ENCODE measurements around the gene EEF1G. TPM values are rescaled to one million over a fixed set of nuclear protein-coding genes. Genes with fewer than 3 reads are reported as not detected.
"Not testable (repeated sequence)": the region's sequence is repeated elsewhere in the genome, so short reads cannot be mapped to it uniquely, and the experiment has no call there.

EEF1G gene
- total RNA-seq, 1 donor from 2014 or later: 928 TPM

DNA sequence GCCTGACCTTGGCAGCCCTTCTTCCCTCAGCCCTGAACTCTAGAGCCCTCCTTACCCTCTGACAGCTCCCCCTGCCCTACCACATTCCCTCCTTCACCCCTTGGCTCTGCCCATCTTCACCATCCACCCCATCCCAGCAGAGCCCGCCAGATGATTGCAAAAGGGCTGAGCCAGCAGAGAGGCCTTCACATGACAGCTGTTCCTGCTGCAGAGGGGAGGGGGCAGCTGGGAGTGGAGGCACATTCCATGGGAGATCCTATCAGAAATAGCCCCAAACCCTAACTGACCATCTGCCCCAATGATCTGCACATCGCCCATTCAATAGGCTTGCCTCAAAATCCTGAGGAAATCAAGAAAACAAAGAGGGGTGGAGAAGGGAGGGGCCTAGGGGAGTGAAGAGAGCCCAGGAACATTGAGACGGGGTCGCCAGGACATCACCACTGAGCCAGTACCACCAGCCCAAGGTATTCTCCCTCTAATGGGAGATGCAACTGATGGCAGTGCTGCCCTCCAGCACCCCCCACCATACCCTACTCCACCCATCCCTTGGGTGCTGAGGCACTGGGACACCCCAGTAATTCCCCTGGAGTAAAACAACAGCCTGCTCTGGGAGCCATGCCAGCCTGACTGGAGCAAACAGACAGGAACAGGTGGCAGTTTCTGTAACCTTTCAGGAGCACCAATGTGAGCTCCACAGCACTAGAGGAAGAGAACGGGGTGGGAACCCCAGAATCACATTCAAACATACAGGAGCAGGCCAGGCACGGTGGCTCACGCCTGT is 19.1 kb downstream of the EEF1G start:
- H3K36me3 Mint-ChIP-seq (ENCODE audit: unreplicated experiment): peaks cover under 1% of the 10 kb centered on the region
- H3K27me3 Mint-ChIP-seq (ENCODE audit: unreplicated experiment): peaks cover 5% of the 10 kb centered on the region
- no peaks in the 10 kb centered on the region for H3K9me3 Mint-ChIP-seq (ENCODE audit: unreplicated experiment)
- H3K4me1 Mint-ChIP-seq (ENCODE audit: low read depth, unreplicated experiment): peaks cover 31% of the 10 kb centered on the region
- DNase-seq: no peak
- H3K27ac Mint-ChIP-seq (ENCODE audit: unreplicated experiment): peak overlapping the region; percentile 40
- no peak overlapping the region for H3K4me3 Mint-ChIP-seq (ENCODE audit: unreplicated experiment)
- TF ChIP-seq, protein P1, sequence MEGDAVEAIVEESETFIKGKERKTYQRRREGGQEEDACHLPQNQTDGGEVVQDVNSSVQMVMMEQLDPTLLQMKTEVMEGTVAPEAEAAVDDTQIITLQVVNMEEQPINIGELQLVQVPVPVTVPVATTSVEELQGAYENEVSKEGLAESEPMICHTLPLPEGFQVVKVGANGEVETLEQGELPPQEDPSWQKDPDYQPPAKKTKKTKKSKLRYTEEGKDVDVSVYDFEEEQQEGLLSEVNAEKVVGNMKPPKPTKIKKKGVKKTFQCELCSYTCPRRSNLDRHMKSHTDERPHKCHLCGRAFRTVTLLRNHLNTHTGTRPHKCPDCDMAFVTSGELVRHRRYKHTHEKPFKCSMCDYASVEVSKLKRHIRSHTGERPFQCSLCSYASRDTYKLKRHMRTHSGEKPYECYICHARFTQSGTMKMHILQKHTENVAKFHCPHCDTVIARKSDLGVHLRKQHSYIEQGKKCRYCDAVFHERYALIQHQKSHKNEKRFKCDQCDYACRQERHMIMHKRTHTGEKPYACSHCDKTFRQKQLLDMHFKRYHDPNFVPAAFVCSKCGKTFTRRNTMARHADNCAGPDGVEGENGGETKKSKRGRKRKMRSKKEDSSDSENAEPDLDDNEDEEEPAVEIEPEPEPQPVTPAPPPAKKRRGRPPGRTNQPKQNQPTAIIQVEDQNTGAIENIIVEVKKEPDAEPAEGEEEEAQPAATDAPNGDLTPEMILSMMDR (IDR thresholded peaks at IDR 0.05; ENCODE audit: partially characterized antibody, unreplicated experiment): no peak

DNA sequence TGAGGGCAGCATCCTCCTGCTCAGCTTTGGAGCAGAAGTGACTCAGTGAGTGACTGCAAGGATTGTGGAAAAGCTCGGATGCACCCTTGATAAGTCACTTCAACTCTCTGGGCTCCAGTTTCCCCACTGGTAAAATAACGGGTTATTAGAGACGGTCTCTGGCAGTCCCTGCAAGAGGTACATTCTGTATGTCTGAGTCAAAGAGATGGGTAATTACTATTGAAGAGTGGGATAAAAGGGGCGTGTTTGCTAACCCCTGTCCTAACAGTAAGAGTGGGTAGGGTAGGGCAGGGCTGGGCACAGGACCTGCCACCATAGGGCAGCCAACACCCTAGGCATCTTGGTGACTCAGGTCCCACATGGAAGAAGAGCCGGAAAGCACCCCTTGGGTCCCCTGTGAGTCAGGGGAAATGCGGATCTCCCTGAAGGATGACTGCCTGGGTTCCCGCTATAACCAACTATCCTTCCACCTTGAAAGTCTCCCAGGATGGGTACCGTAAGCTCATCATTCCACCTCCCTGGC is 19.8 kb downstream of the EEF1G start:
- TF ChIP-seq, protein P1 (IDR thresholded peaks at IDR 0.05; ENCODE audit: partially characterized antibody, unreplicated experiment): no peak
- peaks cover 5% of the 10 kb centered on the region for H3K27me3 Mint-ChIP-seq (ENCODE audit: unreplicated experiment)

DNA sequence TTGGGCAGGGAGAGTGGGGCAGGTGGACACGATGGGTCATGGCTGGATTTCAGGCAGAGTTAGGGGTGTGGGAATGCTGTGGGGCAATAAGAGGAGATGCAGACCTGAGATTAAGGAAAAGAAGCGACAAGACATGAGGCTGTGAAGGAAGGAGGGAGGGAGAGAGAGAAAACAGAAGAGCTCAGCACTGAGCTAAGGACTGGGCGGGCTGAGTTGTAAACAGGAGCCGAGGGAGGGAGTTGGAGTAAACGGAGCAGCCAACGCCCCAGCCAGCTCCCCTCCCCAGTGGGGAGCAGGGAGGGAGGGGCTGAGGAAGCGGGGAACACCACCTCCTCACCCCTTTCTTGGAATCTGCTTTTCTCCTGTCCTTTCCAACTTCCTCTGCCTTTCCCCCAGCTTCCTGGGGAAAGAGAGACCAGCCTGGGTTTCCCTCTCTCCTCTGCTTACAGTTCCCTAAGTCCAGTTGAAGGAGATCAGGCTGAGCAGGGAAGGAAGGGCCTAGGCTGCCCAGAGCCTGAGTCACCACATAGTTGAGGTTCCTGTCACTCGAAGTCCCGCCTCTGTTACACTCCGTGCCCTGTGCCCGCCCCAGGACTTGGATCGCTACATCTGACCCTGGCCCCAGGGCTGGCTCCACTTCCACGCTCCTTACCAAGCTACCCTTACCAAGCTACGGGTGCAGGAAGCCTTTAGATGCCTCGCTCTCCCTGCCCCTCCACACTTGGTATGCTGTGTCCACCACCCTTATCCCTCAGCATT is 20.4 kb downstream of the EEF1G start:
- peak overlapping the region; percentile 26 for H3K4me3 Mint-ChIP-seq (ENCODE audit: unreplicated experiment)
- peaks cover 31% of the 10 kb centered on the region for H3K4me1 Mint-ChIP-seq (ENCODE audit: low read depth, unreplicated experiment)
- TF ChIP-seq, protein P1 (IDR thresholded peaks at IDR 0.05; ENCODE audit: partially characterized antibody, unreplicated experiment): no peak
- peaks cover 8% of the 10 kb centered on the region for H3K27me3 Mint-ChIP-seq (ENCODE audit: unreplicated experiment)
- DNase-seq: no peak
- no peaks in the 10 kb centered on the region for H3K9me3 Mint-ChIP-seq (ENCODE audit: unreplicated experiment)
- H3K36me3 Mint-ChIP-seq (ENCODE audit: unreplicated experiment): no peaks in the 10 kb centered on the region
- peak overlapping the region; percentile 59 for H3K27ac Mint-ChIP-seq (ENCODE audit: unreplicated experiment)

More for the DNA sequence above, 19.8 kb downstream of the EEF1G start:
- H3K4me3 Mint-ChIP-seq (ENCODE audit: unreplicated experiment): peak overlapping the region; percentile 11
- peaks cover 31% of the 10 kb centered on the region for H3K4me1 Mint-ChIP-seq (ENCODE audit: low read depth, unreplicated experiment)
- no peak for DNase-seq
- H3K9me3 Mint-ChIP-seq (ENCODE audit: unreplicated experiment): no peaks in the 10 kb centered on the region
- H3K36me3 Mint-ChIP-seq (ENCODE audit: unreplicated experiment): no peaks in the 10 kb centered on the region
- H3K27ac Mint-ChIP-seq (ENCODE audit: unreplicated experiment): peak overlapping the region; percentile 40

DNA sequence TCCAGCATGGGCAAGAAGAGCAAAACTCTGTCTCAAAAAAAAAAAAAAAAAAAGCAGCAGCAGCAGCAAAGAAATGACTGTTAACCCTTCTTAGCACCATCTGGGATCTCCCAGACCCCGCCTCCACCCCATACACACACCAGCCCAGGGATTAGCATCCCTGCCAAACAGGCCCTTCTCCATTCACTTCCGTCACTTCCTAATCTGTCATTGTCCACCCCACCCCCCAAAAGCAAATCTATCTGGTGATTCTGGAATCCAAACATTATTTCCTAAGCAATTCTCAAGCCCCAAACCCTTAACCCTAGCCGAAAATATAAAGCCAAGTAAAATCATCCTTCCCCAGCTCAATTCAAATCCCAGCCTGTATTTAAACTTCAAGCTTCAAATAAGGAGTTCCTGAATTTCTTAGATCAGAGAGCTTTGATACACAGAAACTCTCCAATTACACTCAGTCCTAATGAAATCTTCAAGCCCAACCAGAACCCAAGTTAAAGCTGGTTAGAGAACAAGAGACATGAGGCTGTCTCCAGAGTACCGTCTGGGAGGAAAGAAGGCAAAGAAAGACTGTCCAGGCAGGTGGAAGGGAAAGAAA is 21.1 kb downstream of the EEF1G start:
- Mint-ChIP-seq H3K36me3 (ENCODE audit: unreplicated experiment) (no peaks in the 10 kb centered on the region), H3K9me3 (ENCODE audit: unreplicated experiment) (no peaks in the 10 kb centered on the region), H3K4me3 (ENCODE audit: unreplicated experiment) (peak overlapping the region; percentile 26), H3K27me3 (ENCODE audit: unreplicated experiment) (peaks cover 13% of the 10 kb centered on the region), H3K27ac (ENCODE audit: unreplicated experiment) (peak overlapping the region; percentile 59), H3K4me1 (ENCODE audit: low read depth, unreplicated experiment) (peaks cover 33% of the 10 kb centered on the region)
- TF ChIP-seq, protein P1 (IDR thresholded peaks at IDR 0.05; ENCODE audit: partially characterized antibody, unreplicated experiment): no peak
- DNase-seq: no peak

DNA sequence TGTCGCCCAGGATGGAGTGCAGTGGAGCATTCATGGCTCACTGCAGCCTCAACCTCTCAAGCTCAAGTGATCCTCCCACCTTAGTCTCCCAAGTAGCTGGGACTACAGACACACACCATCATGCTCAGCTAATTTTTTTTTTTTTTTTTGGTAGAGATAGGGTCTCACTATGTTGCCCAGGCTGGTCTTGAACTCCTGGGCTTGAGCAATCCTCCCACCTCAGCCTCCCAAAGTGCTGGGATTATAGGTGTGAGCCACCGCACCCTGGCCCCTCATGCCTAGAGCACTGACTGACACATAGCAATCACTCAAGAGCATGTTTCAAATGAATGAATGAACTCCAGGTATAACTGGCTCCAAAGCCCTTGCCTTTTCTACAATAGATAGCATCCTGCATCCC is 23.2 kb downstream of the EEF1G start:
- not testable (repeated sequence) for H3K4me3 Mint-ChIP-seq (ENCODE audit: unreplicated experiment)

More for the DNA sequence above, 23.2 kb downstream of the EEF1G start:
- H3K27ac Mint-ChIP-seq (ENCODE audit: unreplicated experiment); H3K9me3 Mint-ChIP-seq (ENCODE audit: unreplicated experiment); DNase-seq; H3K36me3 Mint-ChIP-seq (ENCODE audit: unreplicated experiment): not testable (repeated sequence)
- peaks cover 21% of the 10 kb centered on the region for H3K27me3 Mint-ChIP-seq (ENCODE audit: unreplicated experiment)
- peaks cover 23% of the 10 kb centered on the region for H3K4me1 Mint-ChIP-seq (ENCODE audit: low read depth, unreplicated experiment)
